Activated CD8-positive, alpha-beta memory T cell treated with anti-CD3 and anti-CD28 coated beads, Interleukin-2, amount 50 U/mL, for 1 hour (primary cell): ENCODE data around the gene GAB3.
"Not testable (repeated sequence)": the region's sequence is repeated elsewhere in the genome, so short reads cannot be mapped to it uniquely, and the experiment has no call there.

Experiments used
- DNase-seq: peaks from one replicate; pipeline ENCODE4 v3.0.0-alpha.2; 2020; ENCODE audit errors: extremely low read depth

Gene GAB3

DNA sequence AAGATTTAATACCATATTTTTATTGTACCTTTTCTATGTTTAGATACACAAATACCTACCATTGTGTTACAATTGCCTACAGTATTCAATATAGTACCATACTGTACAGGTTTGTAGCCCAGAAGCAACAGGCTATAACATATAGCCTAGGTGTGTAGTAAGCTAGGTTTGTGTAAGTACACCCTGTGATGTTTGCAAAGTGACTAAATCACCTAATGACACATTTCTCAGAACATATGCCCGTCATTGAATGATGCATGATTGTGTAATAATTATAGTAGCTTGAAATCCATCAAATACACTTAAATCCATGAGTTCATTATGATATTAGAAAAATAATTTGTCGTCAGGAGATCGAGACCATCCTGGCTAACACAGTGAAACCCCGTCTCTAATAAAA lies 30.8 kb downstream of the GAB3 start:
- DNase-seq: no peak

- no peak for DNase-seq
Measured at GRCh38 chrX:154719132-154719675, 31.7 kb downstream of the GAB3 start.

GRCh38 chrX:154718616-154719015 lies 32.3 kb downstream of the GAB3 start:
- DNase-seq: no peak

GRCh38 chrX:154717824-154718223 lies 33.1 kb downstream of the GAB3 start:
- no peak for DNase-seq

DNA sequence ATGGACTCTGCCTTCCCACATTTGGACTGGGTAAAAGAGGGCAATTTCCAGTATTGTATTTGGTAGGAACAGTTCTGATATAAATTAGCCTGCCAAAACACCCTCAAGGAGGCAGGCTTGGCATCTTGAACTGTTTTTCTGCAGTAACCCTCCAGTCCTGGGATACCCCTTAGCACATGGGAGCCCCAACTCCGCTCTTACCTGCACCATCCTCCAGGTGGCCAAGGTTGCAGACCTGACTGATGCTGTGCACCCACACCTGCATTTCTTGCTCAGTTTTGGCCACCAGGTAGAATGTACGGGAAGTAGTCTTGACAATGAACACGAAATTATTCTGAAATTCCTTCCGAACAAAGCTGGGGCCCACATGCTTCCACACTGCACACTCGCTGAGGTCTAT lies 35.1 kb downstream of the GAB3 start:
- DNase-seq: no peak

DNA sequence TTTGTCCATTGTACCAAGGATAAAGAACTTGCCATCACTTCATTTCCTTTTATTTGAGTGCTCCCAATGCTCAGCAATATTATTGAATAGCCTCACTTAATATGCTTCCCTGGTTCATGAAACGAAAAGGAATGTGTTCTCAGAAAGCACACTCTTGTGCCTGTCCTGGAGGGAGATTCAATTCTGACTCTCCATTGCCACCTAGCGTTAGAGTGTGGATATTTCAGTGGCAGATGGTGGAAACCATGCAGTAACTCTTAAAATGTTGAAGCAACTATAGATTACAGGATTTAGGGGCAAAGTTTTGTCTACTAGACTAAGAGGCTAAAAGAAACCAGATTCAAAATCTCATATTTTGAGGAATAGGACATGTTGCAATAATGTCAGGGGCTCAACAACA lies 36.0 kb downstream of the GAB3 start:
- DNase-seq: no peak

- DNase-seq: no peak
Measured at GRCh38 chrX:154712781-154713740, 37.8 kb downstream of the GAB3 start.

- no peak for DNase-seq
Measured at GRCh38 chrX:154711264-154711663, 39.6 kb downstream of the GAB3 start.

DNA sequence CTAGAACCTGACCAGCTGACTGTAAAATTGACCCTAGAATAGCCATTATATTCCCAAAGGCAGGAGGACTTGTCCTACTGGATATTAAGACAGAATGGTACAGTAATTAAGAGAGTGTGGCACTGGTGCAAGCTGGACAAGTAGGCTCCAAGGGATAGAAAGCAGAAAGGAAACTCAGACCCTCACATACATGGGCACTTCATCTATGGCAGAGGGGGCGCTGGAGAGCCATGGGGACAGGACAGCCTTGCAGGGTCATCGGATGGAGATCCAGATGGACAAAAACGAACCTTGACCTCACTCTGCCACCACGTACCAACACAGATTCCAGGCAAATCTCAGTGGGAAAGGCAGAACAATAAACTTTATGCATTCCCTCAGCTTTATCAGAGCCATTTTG lies 40.6 kb downstream of the GAB3 start:
- DNase-seq: no peak

DNA sequence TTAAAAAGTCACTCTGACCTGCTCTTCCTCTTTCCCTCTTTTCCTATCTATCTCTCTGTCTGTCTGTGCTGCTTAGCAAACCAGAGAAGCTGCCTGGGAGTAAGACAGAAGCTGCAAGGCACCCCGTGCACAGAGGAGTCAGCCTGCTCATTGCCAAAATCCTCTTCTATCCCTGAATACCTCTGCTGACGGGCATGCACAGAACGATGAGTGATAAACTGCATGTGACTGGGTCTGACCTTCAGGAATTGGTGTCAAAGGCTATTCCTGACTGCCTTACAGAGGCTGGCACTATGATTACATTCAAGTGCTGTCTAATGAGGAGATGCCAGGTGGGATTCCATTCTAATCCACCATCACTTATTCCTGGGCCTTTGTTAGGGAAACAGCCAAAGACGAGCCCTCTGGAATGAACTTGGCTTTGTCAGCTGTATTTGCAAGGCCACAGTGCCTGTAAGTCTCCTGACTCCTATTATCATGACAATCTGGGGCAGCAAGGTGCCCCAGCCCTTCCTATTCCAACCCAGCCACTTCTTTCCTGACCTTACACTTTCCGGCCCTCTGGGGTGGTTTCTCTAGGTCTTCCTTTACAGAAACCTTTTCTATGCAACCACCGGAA lies 52.1 kb downstream of the GAB3 start:
- DNase-seq: no peak

DNA sequence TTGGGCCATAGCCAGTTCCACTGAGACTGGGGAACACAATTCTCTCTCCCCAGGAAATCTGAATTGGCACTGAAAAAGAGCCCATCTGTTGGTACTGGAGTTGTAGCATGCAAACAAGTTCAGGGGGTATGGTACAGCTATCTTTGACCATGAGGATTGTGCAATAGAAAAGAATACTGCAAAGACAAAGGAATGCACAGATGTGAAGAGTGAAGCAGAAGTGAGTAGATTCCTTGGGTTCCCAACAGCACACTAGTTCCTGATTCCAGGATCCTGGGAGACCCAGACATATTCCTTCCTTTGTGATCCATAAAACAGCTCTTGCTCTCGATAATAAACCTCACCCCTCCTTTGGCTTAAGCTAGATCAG lies 54.2 kb downstream of the GAB3 start:
- no peak for DNase-seq

- no peak for DNase-seq
Measured at GRCh38 chrX:154695911-154696675, 54.8 kb downstream of the GAB3 start.

- DNase-seq: no peak
Measured at GRCh38 chrX:154693394-154693793, 57.5 kb downstream of the GAB3 start.

DNA sequence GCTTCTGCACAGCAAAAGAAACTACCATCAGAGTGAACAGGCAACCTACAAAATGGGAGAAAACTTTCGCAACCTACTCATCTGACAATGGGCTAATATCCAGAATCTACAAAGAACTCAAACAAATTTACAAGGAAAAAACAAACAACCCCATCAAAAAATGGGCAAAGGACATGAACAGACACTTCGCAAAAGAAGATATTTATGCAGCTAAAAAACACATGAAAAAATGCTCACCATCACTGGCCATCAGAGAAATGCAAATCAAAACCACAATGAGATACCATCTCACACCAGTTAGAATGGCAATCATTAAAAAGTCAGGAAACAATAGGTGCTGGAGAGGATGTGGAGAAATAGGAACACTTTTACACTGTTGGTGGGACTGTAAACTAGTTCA lies 60.4 kb downstream of the GAB3 start:
- not testable (repeated sequence) for DNase-seq

DNA sequence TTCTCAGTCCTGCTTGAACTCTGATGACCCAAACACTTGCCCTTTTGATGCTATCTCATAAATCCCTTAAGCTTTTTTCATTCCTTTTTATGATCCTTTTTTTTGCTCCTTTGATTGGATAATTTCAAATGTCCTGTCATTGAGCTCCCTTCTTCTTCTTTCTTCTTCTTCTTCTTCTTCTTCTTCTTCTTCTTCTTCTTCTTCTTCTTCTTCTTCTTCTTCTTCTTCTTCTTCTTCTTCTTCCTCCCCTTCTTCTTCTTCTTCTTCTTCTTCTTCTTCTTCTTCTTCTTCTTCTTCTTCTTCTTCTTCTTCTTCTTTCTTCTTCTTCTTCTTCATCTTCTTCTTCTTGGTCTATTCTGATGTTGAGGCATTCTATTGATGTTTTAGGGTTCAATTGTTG lies 78.8 kb downstream of the GAB3 start:
- not testable (repeated sequence) for DNase-seq

- not testable (repeated sequence) for DNase-seq
Measured at GRCh38 chrX:154670848-154671247, 80.0 kb downstream of the GAB3 start.

- no peak for DNase-seq
Measured at GRCh38 chrX:154661899-154662298, 89.0 kb downstream of the GAB3 start.

- DNase-seq: no peak
Measured at GRCh38 chrX:154661170-154661569, 89.7 kb downstream of the GAB3 start.

GRCh38 chrX:154660541-154660940 lies 90.3 kb downstream of the GAB3 start:
- no peak for DNase-seq

- no peak for DNase-seq
Measured at GRCh38 chrX:154658957-154659356, 91.9 kb downstream of the GAB3 start.

DNA sequence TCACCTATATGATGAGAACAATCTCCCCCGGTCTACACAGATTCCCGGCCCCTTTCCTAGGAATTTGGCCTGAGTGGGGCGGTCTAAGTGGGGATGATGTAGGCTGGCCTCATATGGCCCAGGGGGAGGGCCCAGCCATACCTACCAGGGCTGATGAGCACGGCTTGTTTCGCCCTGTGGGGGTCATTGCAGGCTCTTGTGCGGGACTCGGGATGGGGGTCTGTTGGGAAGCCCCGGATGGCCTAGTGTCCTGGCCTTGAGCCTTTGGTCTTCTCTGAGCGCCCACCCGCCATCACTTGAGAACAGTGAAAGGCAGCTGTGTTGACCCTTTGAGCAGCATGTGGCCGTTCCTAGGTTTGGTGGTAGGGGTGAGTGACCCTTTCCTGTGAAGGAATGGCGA lies 92.7 kb downstream of the GAB3 start:
- DNase-seq: no peak

- DNase-seq: no peak
Measured at GRCh38 chrX:154657226-154657805, 93.6 kb downstream of the GAB3 start.
